CD4-positive, alpha-beta T cell (primary cell): ENCODE measurements around the gene CENPS. TPM values are rescaled to one million over a fixed set of nuclear protein-coding genes. Genes with fewer than 3 reads are reported as not detected.

ENCODE experiments used
- ATAC-seq: fragments of 200-7000 bp; cut with Tn5 transposase; one replicate; pipeline ENCODE4 v1.10.0; 2022; ENCODE audit warnings: mild to moderate bottlenecking; ENCODE audit not compliant: poor library complexity
- CTCF ChIA-PET: fragments of 350-600 bp; sonication (Branson Sonifier 250); formaldehyde crosslinking; loops from one replicate; lab custom pipeline; 2021; ENCODE audit warnings: antibody characterized with exemption, inconsistent platforms; lab: Charles Lee
- POLR2A ChIA-PET: fragments of 350-600 bp; sonication (Branson Sonifier 250); formaldehyde crosslinking; loops from one replicate; lab custom pipeline; 2021; ENCODE audit warnings: antibody characterized with exemption, inconsistent platforms; lab: Charles Lee
- DNase-seq, 14 experiments: peaks; one replicate each; pipeline ENCODE4 v3.0.0-alpha.2; 2013 to 2020; ENCODE audit warnings: mixed read lengths in 2 of 14
- H3K27ac ChIP-seq, 2 donors: one replicate each; pipeline versions ENCODE4 v1.5.1 to v1.7.0; 2013; ENCODE audit warnings: low read length in 2 of 2, low read depth in 1 of 2, mild to moderate bottlenecking in 1 of 2
- H3K27me3 ChIP-seq, 2 experiments: 1 replicate in 1 of 2; 2 replicates in 1 of 2; pipeline versions ENCODE4 v1.6.1 to v1.7.0; 2013; ENCODE audit warnings: low read length in 2 of 2, control low read depth in 1 of 2, mild to moderate bottlenecking in 1 of 2, moderate library complexity in 1 of 2; ENCODE audit not compliant: insufficient read depth in 2 of 2, control insufficient read depth in 1 of 2
- H3K36me3 ChIP-seq: one replicate; pipeline ENCODE4 v1.6.1; 2013; ENCODE audit warnings: low read length, control low read depth; ENCODE audit not compliant: insufficient read depth
- H3K4me1 ChIP-seq: one replicate; pipeline ENCODE4 v1.6.1; 2013; ENCODE audit warnings: low read length, control low read depth; ENCODE audit not compliant: insufficient read depth
- H3K4me3 ChIP-seq: one replicate; pipeline ENCODE4 v1.5.1; 2013; ENCODE audit warnings: mild to moderate bottlenecking, low read length, moderate library complexity
- H3K9me3 ChIP-seq, 2 experiments: 1 replicate in 1 of 2; 2 replicates in 1 of 2; pipeline versions ENCODE4 v1.6.1 to v1.7.0; 2013; ENCODE audit warnings: low read length in 2 of 2, mild to moderate bottlenecking in 2 of 2, control low read depth in 1 of 2, moderate library complexity in 1 of 2; ENCODE audit not compliant: control insufficient read depth in 1 of 2, insufficient read depth in 1 of 2
- H3K27ac Mint-ChIP-seq: one replicate; pipeline ENCODE4 v1.8.0; 2020; ENCODE audit warnings: mixed read lengths
- H3K27me3 Mint-ChIP-seq: one replicate; pipeline ENCODE4 v1.8.0; 2021; ENCODE audit warnings: mixed read lengths
- H3K36me3 Mint-ChIP-seq: one replicate; pipeline ENCODE4 v1.8.0; 2021; ENCODE audit warnings: low read depth, mixed read lengths
- H3K4me1 Mint-ChIP-seq: one replicate; pipeline ENCODE4 v1.8.0; 2021; ENCODE audit warnings: low read depth, mixed read lengths
- H3K4me3 Mint-ChIP-seq: one replicate; pipeline ENCODE4 v1.8.0; 2020; ENCODE audit warnings: mild to moderate bottlenecking, mixed read lengths
- H3K9me3 Mint-ChIP-seq: one replicate; pipeline ENCODE4 v1.8.0; 2020; ENCODE audit warnings: mixed read lengths
- intact Hi-C, 2 experiments: fragments of 100-400 bp; cut with DNase I in 1 of 2; cut with micrococcal nuclease in 1 of 2; formaldehyde crosslinking; loops; one replicate each; pipeline versions ENCODE4 v1.15.1 to v1.9.0; 2023 to 2025; cut with DNase I, micrococcal nuclease
- total RNA-seq, 174 experiments: library from RNA in 2 of 174; stranded (reverse) in 2 of 174; gene quantifications; one replicate each; pipeline ENCODE4 v1.2.3 and lab custom pipeline; 2021 to 2026
- TF ChIP-seq, protein P1 (sequence below): fragments of 200-600 bp; IDR thresholded peaks from one replicate; pipeline ENCODE4 v1.8.0; 2022; ENCODE audit warnings: antibody characterized with exemption, mild to moderate bottlenecking

Gene CENPS
- total RNA-seq, 2 experiments from 2014 or later: 3.7 to 4.0 TPM

DNA sequence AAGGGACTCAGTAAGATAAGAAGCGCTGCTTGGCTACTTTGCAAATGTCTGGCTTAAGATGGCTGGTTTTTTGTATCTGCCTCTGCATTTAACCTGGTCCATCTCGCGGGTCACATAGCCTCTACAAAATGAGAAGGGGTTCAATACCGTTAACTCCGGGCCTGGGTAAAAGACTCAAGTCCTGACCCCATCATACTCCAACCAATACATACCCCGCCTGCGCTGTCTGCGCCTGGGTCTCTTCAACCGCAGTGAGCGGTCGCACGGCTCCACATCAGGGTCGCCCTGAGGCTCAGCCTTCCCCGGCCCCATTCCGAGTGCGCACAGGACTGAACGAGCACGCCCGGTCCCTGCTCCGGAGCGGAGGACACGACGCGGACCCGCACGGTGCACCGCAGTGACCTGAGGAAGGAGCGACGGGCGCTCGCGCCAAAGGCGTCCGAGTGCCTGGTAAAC, 31.9 kb upstream of the CENPS start:
- H3K4me3 ChIP-seq: peak overlapping the region; percentile 96
- peak overlapping the region in 1 of 2 donors; percentile 9 for H3K27ac ChIP-seq
- H3K27me3 ChIP-seq: no peaks in the 10 kb centered on the region
- Mint-ChIP-seq H3K4me3 (peak overlapping the region; percentile 98), H3K27me3 (no peaks in the 10 kb centered on the region), H3K4me1 (peaks cover 20% of the 10 kb centered on the region), H3K27ac (peak overlapping the region; percentile 79), H3K36me3 (peaks cover 26% of the 10 kb centered on the region), H3K9me3 (no peaks in the 10 kb centered on the region)
- peaks cover 21% of the 10 kb centered on the region for H3K4me1 ChIP-seq
- TF ChIP-seq, protein P1, sequence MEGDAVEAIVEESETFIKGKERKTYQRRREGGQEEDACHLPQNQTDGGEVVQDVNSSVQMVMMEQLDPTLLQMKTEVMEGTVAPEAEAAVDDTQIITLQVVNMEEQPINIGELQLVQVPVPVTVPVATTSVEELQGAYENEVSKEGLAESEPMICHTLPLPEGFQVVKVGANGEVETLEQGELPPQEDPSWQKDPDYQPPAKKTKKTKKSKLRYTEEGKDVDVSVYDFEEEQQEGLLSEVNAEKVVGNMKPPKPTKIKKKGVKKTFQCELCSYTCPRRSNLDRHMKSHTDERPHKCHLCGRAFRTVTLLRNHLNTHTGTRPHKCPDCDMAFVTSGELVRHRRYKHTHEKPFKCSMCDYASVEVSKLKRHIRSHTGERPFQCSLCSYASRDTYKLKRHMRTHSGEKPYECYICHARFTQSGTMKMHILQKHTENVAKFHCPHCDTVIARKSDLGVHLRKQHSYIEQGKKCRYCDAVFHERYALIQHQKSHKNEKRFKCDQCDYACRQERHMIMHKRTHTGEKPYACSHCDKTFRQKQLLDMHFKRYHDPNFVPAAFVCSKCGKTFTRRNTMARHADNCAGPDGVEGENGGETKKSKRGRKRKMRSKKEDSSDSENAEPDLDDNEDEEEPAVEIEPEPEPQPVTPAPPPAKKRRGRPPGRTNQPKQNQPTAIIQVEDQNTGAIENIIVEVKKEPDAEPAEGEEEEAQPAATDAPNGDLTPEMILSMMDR: no peak
- DNase-seq (no peak), ATAC-seq (peak; percentile 35)
- CTCF ChIA-PET: interaction anchor here (2.9 to 3.6 kb wide), 2 partner anchors 32 to 188 kb away, joined by 11 to 19 read pairs; partner anchors contain the start of genes CENPS and KIF1B
- POLR2A ChIA-PET: interaction anchor here (0.7 to 1.5 kb wide), 6 partner anchors 11 to 744 kb away, joined by 3 to 7 read pairs (median 5); partner anchors contain the start of genes KIF1B and PEX14
- intact Hi-C loops: loop anchor here (1.0 to 10.0 kb wide), 3 partner anchors 76 to 366 kb away; partner anchors contain the start of genes DFFA (in 1 of the 2), KIF1B (in 1 of the 2), PEX14 (in 1 of the 2) and UBE4B (in 1 of the 2)
- H3K36me3 ChIP-seq: peaks cover 4% of the 10 kb centered on the region
- no peaks in the 10 kb centered on the region for H3K9me3 ChIP-seq

DNA sequence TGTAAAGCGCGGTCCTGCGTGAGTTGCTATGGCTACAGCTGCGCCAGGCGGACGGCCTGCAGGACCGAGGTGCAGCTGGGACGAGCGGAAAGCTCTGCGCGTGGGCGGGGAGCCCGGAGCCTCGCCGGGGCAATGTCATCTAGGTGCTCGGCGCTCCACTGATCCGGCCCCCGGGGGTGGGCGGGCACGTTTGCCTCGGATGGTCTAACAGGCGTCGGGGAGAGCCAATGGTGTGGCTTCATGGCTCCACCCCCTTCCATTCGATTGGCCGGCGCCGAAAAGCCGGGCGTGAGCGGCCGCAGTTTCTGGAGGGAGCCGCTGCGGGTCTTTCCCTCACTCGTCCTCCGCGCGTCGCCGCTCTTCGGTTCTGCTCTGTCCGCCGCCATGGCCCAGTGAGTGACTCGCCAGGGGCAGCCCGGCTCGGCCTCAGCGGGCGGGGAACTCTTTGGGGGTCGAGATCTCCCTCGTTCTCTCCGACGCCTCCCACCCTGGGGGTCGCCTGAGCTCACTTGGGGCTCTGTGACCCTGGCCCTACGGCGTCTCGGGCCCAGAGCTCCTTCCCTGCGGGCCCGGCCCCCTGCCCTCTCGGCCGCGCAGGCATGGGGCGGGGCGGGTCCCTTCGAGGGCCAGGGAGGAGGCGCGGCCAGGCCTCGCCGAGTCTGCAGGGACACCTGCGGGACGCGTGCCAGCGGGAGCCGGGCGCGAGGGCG, 31.3 kb upstream of the CENPS start, which contains the start of gene PGD:
TSS of gene PGD (plus strand) at position 331 of the 710 bp plus-strand sequence. CDS start at position 385, 54 bp downstream.
- peak within 1 kb of the TSS; percentile 98 for H3K4me3 Mint-ChIP-seq
- peaks cover 20% of the 10 kb centered on the region for H3K4me1 Mint-ChIP-seq
- H3K27me3 Mint-ChIP-seq: no peaks in the 10 kb centered on the region
- TF ChIP-seq, protein P1: no peak
- ATAC-seq: peak; percentile 97
- H3K36me3 Mint-ChIP-seq: peaks cover 32% of the 10 kb centered on the region
- H3K27ac Mint-ChIP-seq: peak within 1 kb of the TSS; percentile 79
- H3K9me3 ChIP-seq: no peaks in the 10 kb centered on the region
- H3K4me1 ChIP-seq: peaks cover 21% of the 10 kb centered on the region
- ChIA-PET CTCF (interaction anchor here (1.3 to 3.6 kb wide), 3 partner anchors 31 to 189 kb away, joined by 3 to 19 read pairs (median 11); partner anchors contain the start of genes CENPS and KIF1B), POLR2A (interaction anchor here (0.7 to 1.5 kb wide), 7 partner anchors 11 to 745 kb away, joined by 3 to 7 read pairs (median 5); partner anchors contain the start of genes KIF1B and PEX14)
- intact Hi-C loops: loop anchor here (1.0 to 10.0 kb wide), 5 partner anchors 31 to 366 kb away; partner anchors contain the start of genes DFFA (in 2 of the 2), CENPS (in 1 of the 2), KIF1B (in 1 of the 2) and PEX14 (in 1 of the 2)
- no peaks in the 10 kb centered on the region for H3K9me3 Mint-ChIP-seq
- peaks cover 10% of the 10 kb centered on the region for H3K36me3 ChIP-seq
- peak within 1 kb of the TSS; percentile 96 for H3K4me3 ChIP-seq
- no peaks in the 10 kb centered on the region for H3K27me3 ChIP-seq
- DNase-seq: peak; percentile 92 to 98 (median 96)
- peak within 1 kb of the TSS; percentile 56 to 70 for H3K27ac ChIP-seq

DNA sequence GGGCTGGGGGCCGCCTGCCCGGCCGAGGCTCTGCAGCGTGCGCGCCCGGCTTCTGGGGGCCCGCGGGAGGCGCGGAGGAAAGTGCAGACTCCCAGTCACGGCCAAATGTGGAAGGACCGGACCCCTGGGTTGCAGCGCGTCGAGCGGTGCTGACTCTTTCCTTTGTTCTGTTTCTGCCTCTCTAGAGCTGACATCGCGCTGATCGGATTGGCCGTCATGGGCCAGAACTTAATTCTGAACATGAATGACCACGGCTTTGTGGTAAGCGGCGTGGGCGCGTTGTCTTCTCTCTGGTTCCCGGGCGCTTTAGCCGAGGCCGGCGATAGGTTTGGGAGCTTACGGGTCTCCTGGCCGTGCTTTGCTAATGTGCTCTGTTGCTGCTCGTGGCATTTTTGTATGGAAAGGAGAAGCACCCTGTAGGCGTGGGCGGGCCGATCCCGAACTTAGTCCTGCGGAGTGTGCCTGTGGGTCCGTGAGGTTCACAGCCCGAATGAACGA, 30.7 kb upstream of the CENPS start:
- Mint-ChIP-seq H3K36me3 (peaks cover 38% of the 10 kb centered on the region), H3K9me3 (no peaks in the 10 kb centered on the region), H3K27ac (peak overlapping the region; percentile 24), H3K4me3 (peak overlapping the region; percentile 93), H3K4me1 (peaks cover 20% of the 10 kb centered on the region), H3K27me3 (no peaks in the 10 kb centered on the region)
- H3K36me3 ChIP-seq: peaks cover 16% of the 10 kb centered on the region
- intact Hi-C loops: loop anchor here (1.0 to 10.0 kb wide), 4 partner anchors 31 to 367 kb away; partner anchors contain the start of genes DFFA (in 2 of the 2), CENPS (in 1 of the 2), PEX14 (in 1 of the 2) and UBE4B (in 1 of the 2)
- CTCF ChIA-PET: interaction anchor here (1.3 to 3.6 kb wide), 3 partner anchors 31 to 189 kb away, joined by 3 to 19 read pairs (median 11); partner anchors contain the start of genes CENPS and KIF1B
- TF ChIP-seq, protein P1: no peak
- peaks cover 21% of the 10 kb centered on the region for H3K4me1 ChIP-seq
- no peak for ATAC-seq
- DNase-seq: peak in 3 of 14 experiments; percentile 4 to 36 (median 24)
- H3K9me3 ChIP-seq: no peaks in the 10 kb centered on the region
- POLR2A ChIA-PET: interaction anchor here (0.6 to 1.5 kb wide), 7 partner anchors 10 to 746 kb away, joined by 3 to 7 read pairs (median 5); partner anchors contain the start of genes KIF1B and PEX14
- no peaks in the 10 kb centered on the region for H3K27me3 ChIP-seq
- peak overlapping the region; percentile 96 for H3K4me3 ChIP-seq
- H3K27ac ChIP-seq: no peak overlapping the region
